ENCODE data around the gene PRC1.
"Not testable (repeated sequence)": the region's sequence is repeated elsewhere in the genome, so short reads cannot be mapped to it uniquely, and the experiment has no call there.

DNA sequence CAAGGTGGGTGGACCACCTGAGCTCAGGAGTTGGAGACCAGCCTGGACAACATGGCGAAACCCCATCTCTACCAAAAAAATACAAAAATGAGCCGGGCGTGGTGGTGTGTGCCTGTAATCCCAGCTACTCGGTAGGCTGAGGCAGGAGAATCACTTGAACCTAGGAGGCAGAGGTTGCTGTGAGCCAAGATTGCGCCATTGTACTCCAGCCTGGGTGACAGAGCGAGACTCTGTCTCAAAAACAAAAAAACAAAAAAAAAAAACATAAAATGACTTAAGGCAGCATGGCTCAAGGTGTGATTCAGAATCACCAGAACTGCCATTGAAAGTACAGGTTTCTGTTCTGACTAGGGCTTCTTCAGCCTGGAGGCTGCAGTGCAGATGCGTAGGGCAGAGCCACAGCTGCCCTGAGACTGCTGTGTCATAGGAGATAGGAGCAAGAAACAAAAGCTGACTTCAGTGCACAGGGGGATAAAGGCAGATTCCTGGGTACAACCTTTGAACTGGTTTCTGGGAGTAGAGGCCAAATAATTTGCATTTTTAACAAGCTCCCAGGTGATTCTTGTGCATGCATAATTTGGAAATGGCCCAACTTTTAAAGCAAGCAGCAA lies 71.5 kb downstream of the PRC1 start:
- TF ChIP-seq, protein P1, sequence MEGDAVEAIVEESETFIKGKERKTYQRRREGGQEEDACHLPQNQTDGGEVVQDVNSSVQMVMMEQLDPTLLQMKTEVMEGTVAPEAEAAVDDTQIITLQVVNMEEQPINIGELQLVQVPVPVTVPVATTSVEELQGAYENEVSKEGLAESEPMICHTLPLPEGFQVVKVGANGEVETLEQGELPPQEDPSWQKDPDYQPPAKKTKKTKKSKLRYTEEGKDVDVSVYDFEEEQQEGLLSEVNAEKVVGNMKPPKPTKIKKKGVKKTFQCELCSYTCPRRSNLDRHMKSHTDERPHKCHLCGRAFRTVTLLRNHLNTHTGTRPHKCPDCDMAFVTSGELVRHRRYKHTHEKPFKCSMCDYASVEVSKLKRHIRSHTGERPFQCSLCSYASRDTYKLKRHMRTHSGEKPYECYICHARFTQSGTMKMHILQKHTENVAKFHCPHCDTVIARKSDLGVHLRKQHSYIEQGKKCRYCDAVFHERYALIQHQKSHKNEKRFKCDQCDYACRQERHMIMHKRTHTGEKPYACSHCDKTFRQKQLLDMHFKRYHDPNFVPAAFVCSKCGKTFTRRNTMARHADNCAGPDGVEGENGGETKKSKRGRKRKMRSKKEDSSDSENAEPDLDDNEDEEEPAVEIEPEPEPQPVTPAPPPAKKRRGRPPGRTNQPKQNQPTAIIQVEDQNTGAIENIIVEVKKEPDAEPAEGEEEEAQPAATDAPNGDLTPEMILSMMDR (conservative IDR thresholded peaks at IDR 0.05 in 1 of 2, IDR thresholded peaks at IDR 0.05 in 1 of 2; ENCODE audit: extremely low read depth in 1 of 2, insufficient read depth in 1 of 2, low read depth in 1 of 2, low read length in 2 of 2) = not testable (repeated sequence)
- TF ChIP-seq EZH2 (IDR thresholded peaks at IDR 0.05; ENCODE audit: borderline replicate concordance, low read length) = not testable (repeated sequence)
